ENCODE measurements around the gene COPS2. TPM values are rescaled to one million over a fixed set of nuclear protein-coding genes. Genes with fewer than 3 reads are reported as not detected.

The COPS2 gene
- total RNA-seq, 4 donors from 2014 or later: 85.0 to 108 (median 96.9) TPM

DNA sequence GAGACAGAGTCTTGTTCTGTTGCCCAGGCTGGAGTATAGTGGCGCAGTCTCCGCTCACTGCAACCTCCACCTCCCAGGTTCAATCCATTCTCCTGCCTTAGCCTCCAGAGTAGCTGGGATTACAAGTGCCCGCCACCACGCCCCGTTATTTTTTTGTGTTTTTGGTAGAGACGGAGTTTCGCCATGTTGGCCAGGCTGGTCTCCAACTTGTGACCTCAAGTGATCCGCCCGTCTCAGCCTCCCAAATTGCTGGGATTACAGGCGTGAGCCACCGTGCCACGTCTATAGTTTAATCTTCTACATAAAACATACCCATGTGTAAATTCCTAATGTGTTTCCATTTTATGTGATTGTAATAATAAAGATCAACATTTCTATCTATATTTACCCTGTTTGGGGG, 16.4 kb upstream of the COPS2 start:
- TF ChIP-seq, protein P1, sequence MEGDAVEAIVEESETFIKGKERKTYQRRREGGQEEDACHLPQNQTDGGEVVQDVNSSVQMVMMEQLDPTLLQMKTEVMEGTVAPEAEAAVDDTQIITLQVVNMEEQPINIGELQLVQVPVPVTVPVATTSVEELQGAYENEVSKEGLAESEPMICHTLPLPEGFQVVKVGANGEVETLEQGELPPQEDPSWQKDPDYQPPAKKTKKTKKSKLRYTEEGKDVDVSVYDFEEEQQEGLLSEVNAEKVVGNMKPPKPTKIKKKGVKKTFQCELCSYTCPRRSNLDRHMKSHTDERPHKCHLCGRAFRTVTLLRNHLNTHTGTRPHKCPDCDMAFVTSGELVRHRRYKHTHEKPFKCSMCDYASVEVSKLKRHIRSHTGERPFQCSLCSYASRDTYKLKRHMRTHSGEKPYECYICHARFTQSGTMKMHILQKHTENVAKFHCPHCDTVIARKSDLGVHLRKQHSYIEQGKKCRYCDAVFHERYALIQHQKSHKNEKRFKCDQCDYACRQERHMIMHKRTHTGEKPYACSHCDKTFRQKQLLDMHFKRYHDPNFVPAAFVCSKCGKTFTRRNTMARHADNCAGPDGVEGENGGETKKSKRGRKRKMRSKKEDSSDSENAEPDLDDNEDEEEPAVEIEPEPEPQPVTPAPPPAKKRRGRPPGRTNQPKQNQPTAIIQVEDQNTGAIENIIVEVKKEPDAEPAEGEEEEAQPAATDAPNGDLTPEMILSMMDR (IDR thresholded peaks at IDR 0.05; ENCODE audit: low read depth): no peak

- TF ChIP-seq, protein P1 (IDR thresholded peaks at IDR 0.05; ENCODE audit: low read depth): no peak
Observed at GRCh38 chr15:49169880-49170597, 14.6 kb upstream of the COPS2 start, which contains the start of gene GALK2. TSS of gene GALK2 (plus strand) at chr15:49170247. CDS start at chr15:49170323, 76 bp downstream.

DNA sequence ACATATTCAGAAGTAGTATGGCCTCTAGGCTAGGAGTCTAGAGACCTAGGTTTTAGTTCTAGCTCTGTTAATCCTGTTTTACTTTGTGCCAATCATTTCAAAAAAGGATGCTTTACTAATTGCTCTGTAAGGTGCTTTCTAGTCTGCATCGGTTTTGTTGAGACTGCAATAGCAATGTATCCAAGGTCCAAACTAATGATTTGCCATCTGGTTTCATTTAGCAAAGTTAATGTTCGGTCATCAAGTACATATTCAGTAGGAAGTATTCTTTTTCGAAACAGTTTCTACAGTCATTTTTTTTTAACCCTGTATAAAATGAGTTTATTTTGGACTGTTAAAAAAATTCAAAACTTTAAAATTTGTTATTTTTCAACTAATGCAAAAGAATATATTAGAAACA, 12.6 kb upstream of the COPS2 start:
- TF ChIP-seq, protein P1 (IDR thresholded peaks at IDR 0.05; ENCODE audit: low read depth): no peak

DNA sequence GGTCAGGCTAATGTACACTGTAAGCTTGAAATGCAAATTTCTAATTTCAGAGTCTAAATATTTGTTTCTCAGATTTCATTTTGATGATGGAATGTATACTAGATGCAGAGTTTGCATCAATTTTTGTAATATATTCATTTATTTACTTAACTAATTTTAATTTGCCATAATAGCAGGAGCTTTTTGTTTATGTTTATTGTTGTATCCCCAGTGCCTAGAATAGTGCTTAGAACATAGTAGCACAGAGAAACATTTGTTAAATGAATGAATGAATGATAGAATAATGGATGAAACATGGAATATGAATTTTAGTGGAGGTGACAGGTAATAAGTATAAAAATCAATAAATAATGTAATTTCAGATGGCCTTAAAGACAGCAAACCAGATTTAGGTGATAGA, 9.5 kb upstream of the COPS2 start:
- TF ChIP-seq, protein P1 (IDR thresholded peaks at IDR 0.05; ENCODE audit: low read depth): no peak

- TF ChIP-seq, protein P1 (IDR thresholded peaks at IDR 0.05; ENCODE audit: low read depth): no peak
Observed at GRCh38 chr15:49163678-49164077, 8.3 kb upstream of the COPS2 start.

DNA sequence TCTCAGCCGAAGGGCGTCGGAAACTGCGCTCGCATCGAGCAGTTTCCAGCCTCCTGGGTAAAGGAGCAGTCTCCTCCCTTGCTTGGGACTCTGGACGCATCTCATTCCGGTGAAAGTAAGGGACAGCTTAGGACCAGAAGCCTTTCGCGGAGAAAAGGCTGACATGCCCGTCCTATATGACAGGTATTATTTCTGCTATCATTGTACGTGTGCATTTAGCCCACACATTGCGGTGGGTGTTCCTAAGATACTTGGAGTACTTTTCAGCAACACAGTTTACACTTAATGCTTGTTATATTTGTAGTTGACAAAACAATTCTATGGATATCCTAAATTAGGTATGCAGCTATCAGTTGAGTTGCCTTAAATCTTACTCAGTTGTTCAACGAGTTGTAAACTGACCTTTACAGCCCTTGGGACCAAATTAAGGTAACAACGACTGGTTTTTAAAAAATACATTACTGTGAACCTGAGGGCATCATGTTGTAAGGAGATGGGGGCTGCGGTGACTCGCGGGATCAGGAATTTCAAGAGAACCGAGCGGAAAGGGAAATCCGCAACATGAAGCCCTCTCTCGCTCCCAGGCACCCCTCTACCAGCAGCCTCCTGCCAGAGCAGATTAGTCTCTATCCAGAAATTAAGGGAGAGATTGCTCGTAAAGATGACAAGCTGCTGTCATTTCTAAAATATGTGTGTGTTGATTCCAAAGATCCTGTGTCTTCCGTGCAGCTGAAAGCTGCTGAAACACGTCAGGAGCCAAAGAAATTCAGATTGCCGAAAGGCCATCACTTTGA, 632 bp upstream of the COPS2 start:
- TF ChIP-seq, protein P1 (IDR thresholded peaks at IDR 0.05; ENCODE audit: low read depth): no peak

DNA sequence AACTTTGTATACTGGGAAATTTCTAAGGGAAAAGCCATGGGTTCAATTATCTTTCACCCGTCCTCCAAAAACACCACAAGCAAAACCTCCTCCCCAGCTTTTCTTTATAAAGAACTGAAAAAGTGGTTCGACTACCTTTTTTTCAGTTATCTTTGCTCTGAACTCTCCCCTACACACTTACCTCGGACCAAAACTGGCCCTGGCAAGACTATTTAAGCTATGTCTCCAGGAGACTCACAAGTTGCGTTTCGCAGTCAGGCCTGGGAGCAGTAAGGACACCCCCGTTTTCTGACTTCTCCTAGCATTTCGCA, 645 bp downstream of the COPS2 start:
- TF ChIP-seq, protein P1 (IDR thresholded peaks at IDR 0.05; ENCODE audit: low read depth): no peak
